LNCAP (cell line): ENCODE data around the gene NOX5.

Source experiments
- TF ChIP-seq, protein P1 (sequence below): fragments of 450-650 bp; IDR thresholded peaks from 2 replicates; pipeline ENCODE4 v1.5.1; 2017; ENCODE audit warnings: mild to moderate bottlenecking

NOX5 gene

DNA sequence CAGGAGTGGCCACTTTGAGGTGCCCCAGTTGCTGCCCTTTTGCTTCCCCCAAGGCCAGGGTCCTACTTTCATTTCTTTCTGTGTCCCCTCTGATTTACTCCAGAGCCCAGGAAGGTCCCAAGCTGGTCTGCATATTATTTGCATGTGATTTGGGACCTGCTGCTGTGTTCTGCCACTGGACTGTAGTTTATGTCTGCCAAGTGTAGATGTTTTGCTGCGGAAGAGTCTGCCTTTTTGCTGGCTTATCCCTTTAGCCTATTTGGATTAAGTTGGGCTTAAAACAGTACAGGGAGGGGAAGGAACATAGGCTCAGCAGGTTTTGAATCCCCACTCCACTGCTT is 21.4 kb downstream of the NOX5 start:
- TF ChIP-seq, protein P1, sequence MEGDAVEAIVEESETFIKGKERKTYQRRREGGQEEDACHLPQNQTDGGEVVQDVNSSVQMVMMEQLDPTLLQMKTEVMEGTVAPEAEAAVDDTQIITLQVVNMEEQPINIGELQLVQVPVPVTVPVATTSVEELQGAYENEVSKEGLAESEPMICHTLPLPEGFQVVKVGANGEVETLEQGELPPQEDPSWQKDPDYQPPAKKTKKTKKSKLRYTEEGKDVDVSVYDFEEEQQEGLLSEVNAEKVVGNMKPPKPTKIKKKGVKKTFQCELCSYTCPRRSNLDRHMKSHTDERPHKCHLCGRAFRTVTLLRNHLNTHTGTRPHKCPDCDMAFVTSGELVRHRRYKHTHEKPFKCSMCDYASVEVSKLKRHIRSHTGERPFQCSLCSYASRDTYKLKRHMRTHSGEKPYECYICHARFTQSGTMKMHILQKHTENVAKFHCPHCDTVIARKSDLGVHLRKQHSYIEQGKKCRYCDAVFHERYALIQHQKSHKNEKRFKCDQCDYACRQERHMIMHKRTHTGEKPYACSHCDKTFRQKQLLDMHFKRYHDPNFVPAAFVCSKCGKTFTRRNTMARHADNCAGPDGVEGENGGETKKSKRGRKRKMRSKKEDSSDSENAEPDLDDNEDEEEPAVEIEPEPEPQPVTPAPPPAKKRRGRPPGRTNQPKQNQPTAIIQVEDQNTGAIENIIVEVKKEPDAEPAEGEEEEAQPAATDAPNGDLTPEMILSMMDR: no peak

DNA sequence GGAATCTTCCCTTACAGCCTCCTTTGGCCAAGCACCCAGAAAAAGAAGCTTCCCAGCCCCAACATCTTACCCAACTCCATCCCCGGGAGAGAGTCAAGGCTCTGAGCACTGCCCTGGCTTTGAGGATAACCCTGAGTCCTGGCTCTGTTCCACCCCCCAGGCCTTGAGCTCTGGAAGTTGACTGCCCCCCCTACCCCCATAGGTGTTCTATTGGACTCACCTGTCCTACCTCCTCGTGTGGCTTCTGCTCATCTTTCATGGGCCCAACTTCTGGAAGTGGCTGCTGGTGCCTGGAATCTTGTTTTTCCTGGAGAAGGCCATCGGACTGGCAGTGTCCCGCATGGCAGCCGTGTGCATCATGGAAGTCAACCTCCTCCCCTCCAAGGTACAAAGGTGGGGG is 22.3 kb downstream of the NOX5 start:
- TF ChIP-seq, protein P1: no peak

DNA sequence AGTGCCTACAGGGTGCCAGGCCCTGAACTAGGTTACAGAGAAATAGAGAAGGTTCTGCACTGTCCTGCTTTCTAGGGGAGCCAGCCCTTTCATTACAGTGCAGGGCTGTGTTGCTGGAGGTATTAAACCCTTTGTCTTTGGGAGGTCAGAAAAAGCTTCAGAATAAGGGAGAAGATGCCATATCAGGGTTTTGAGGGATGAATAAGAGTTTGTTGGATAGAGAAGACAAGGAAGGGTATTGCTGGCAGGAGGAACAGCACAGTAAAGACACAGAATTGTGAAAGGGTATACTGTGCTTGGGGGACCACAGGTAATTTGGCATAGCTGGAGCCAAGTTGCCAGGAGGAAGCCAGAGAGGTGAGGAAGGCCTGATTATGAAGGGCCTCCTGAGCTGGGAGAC is 23.0 kb downstream of the NOX5 start:
- TF ChIP-seq, protein P1: no peak

DNA sequence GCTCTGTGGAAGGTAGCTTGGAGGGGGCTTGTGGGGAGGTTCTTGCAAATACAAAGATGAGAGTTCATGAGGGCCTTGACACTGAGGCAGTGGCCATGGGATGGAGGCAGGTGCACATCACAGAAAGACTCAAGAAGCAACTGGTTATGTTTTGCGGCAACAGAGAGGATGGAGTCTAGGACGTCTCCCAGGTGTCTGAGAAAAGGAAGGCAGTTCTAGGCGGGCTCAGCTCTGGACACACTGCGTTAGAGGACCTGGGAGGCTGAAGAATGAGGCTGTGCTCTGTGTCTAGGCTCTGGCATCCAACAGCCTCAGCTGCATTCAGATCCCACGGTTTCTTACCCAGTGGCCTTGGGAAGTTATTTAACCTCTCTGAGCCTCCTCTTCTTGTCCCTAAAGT is 23.5 kb downstream of the NOX5 start:
- TF ChIP-seq, protein P1: no peak

DNA sequence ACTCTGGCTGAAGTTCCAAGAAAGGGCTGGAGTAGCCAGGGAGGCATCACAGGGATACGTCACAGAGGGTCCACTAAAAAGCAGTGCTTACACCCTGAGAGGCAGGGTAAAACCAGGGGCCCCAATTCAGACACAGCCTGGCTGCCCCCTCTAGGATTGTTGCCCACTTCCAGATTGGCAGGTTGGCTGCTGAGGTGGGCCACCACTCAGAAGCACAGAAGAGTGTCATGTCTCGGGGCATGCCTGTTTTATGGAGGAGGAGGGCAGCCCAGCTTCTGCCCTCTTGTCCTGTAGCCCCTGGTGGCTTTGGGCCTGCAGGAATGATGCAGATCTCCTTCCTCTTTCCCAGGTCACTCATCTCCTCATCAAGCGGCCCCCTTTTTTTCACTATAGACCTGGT is 24.0 kb downstream of the NOX5 start:
- TF ChIP-seq, protein P1: no peak

DNA sequence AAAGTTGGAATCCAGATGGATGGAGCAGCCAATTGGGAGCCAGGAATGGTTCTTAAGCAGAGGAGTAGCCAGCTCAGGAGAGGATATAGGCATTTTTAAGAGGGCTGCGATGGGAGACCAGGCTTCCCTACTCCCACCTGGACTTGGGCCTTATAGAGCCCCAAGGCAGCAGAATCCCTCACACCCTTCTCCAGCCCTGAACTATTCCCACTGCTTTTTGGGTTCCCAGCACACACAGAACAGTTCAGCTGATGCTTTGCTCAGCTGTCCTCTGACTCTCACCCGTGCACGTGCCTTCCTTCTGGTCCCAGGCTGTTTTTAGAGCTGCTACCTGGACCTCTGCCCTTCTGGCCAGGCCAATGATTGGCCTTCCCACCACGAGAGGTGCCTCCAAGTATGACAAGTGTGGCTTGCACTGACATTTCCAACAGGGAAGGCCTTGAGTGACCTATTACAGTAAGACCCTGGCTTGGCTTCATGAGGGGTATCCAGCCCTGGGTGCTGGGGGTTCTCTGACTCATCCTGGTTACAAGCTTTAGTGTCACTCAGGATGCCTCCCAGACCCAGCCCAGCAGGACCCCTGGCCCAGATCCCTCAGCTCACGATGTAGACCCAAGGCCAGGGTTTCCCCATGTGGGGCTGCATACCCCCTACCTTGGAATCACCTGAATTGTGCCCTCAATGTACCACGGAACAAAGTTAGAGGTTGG is 25.2 kb downstream of the NOX5 start:
- TF ChIP-seq, protein P1: no peak

DNA sequence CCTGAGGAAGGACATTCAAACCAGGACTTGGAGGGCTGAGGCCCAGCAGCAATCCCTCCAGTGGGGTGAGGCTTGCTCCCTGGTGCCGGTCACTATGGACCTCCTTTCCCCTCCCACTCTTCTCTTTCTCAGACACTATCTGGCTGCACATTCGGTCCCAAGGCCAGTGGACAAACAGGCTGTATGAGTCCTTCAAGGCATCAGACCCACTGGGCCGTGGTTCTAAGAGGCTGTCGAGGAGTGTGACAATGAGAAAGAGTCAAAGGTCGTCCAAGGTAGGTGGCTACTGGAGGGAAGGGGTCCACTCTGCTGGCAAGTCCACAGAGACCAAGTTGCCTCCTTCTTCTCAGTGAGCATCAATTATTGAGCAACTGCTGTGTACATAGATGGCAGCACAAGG is 28.0 kb downstream of the NOX5 start:
- TF ChIP-seq, protein P1: no peak

DNA sequence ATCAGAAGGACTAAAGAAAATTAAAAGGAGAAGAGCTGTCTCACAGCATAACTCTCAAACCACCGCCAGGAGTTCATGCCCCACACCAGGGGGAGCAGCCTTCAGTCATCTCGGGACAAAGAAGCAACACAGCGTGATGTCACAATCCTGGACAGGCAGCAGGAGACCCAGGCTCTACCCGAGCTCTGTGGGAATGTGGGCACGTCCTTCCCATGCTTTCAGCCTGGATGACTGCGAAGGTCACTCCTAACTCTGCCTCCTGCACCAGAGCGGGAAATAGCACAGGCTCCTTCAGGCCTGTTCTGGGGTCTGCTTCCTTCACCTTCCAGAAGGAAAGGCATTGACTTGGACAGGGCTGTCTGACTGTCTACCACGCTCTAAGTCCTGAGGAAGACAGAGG is 31.3 kb downstream of the NOX5 start:
- TF ChIP-seq, protein P1: no peak
